Measurements from ENCODE around the gene CEACAM6. TPM values are rescaled to one million over a fixed set of nuclear protein-coding genes. Genes with fewer than 3 reads are reported as not detected.

The CEACAM6 gene
- total and polyA plus RNA-seq, 8 donors: 0.68 to 9.0 (median 6.8) TPM

GRCh38 chr19:41808663-41809566 lies 53.6 kb downstream of the CEACAM6 start:
- Histone ChIP-seq H3K4me3 (no peak overlapping the region), H3K36me3 (no peaks in the 10 kb centered on the region), H3K27ac (no peak overlapping the region), H3K9me3 (no peaks in the 10 kb centered on the region), H3K4me1 (no peaks in the 10 kb centered on the region), H3K27me3 (no peaks in the 10 kb centered on the region)
- FAIRE-seq: no peak
- peak in 1 of 6 donors; percentile 38 for DNase-seq
- intact Hi-C loops (cut with DNase I): no loop called here
- TF ChIP-seq CTCF (IDR thresholded peaks at IDR 0.05): no peak
- 70 to 78% methylated on average over 16 of the region's 16 CpGs for WGBS, 2 donors
- peak in 2 of 4 donors; percentile 51 to 65 for ATAC-seq

- H3K4me1 ChIP-seq: no peaks in the 10 kb centered on the region
- no peak overlapping the region for H3K4me3 ChIP-seq
- H3K36me3 ChIP-seq: no peaks in the 10 kb centered on the region
- 35 to 63% methylated on average over 4 of the region's 4 CpGs for WGBS, 2 donors
- intact Hi-C loops (cut with DNase I): no loop called here
- ATAC-seq (no peak), DNase-seq (no peak), FAIRE-seq (no peak)
- no peak overlapping the region for H3K27ac ChIP-seq
- H3K27me3 ChIP-seq: no peaks in the 10 kb centered on the region
- no peaks in the 10 kb centered on the region for H3K9me3 ChIP-seq
- no peak for TF ChIP-seq CTCF (IDR thresholded peaks at IDR 0.05)
Measured at GRCh38 chr19:41810301-41810700, 55.0 kb downstream of the CEACAM6 start.

- 54 to 61% methylated on average over 3 of the region's 3 CpGs for WGBS, 2 donors
Measured at GRCh38 chr19:41811036-41811435, 55.7 kb downstream of the CEACAM6 start.

GRCh38 chr19:41811981-41812380 lies 56.7 kb downstream of the CEACAM6 start:
- WGBS, 2 donors: 49 to 59% methylated on average over 3 of the region's 3 CpGs
- FAIRE-seq (no peak), ATAC-seq (no peak), DNase-seq (no peak)
- Histone ChIP-seq H3K27ac (no peak overlapping the region), H3K9me3 (no peaks in the 10 kb centered on the region), H3K4me3 (no peak overlapping the region), H3K27me3 (no peaks in the 10 kb centered on the region), H3K36me3 (no peaks in the 10 kb centered on the region), H3K4me1 (peaks cover 0 to 4% (median 0%) of the 10 kb centered on the region in 3 donors)
- no peak for TF ChIP-seq CTCF (IDR thresholded peaks at IDR 0.05)
- intact Hi-C loops (cut with DNase I): no loop called here

More at GRCh38 chr19:41811036-41811435, 55.7 kb downstream of the CEACAM6 start:
- Histone ChIP-seq H3K4me1 (no peaks in the 10 kb centered on the region), H3K36me3 (no peaks in the 10 kb centered on the region), H3K9me3 (no peaks in the 10 kb centered on the region), H3K4me3 (no peak overlapping the region), H3K27me3 (no peaks in the 10 kb centered on the region), H3K27ac (peak overlapping the region in 1 of 4 donors; percentile 4)
- intact Hi-C loops (cut with DNase I): no loop called here
- no peak for TF ChIP-seq CTCF (IDR thresholded peaks at IDR 0.05)
- no peak for FAIRE-seq
- peak in 1 of 6 donors; percentile 49 for DNase-seq
- peak in 2 of 4 donors; percentile 58 to 76 for ATAC-seq

GRCh38 chr19:41813911-41814310 lies 58.6 kb downstream of the CEACAM6 start:
- DNase-seq (no peak), FAIRE-seq (no peak), ATAC-seq (no peak)
- no peaks in the 10 kb centered on the region for H3K27me3 ChIP-seq
- no peaks in the 10 kb centered on the region for H3K9me3 ChIP-seq
- no peak overlapping the region for H3K27ac ChIP-seq
- no peak for TF ChIP-seq CTCF (IDR thresholded peaks at IDR 0.05)
- 47 to 52% methylated on average over 4 of the region's 4 CpGs for WGBS, 2 donors
- H3K36me3 ChIP-seq: no peaks in the 10 kb centered on the region
- intact Hi-C loops (cut with DNase I): no loop called here
- peaks cover 0 to 6% (median 0%) of the 10 kb centered on the region in 3 donors for H3K4me1 ChIP-seq
- no peak overlapping the region for H3K4me3 ChIP-seq

All from pancreas (tissue), 10 donors.